KG1 (cell line): ENCODE measurements around the gene AHR.
"Not testable (repeated sequence)": the region's sequence is repeated elsewhere in the genome, so short reads cannot be mapped to it uniquely, and the experiment has no call there.

Experiments
- DNase-seq: peaks from one replicate; lab custom pipeline; 2025; lab: John Stamatoyannopoulos, UW

The AHR gene

GRCh38 chr7:17376595-17376994, 78.1 kb downstream of the AHR start:
- no peak for DNase-seq

GRCh38 chr7:17380736-17381662, 82.5 kb downstream of the AHR start:
- no peak for DNase-seq

GRCh38 chr7:17382408-17383354, 84.2 kb downstream of the AHR start:
- not testable (repeated sequence) for DNase-seq

- no peak for DNase-seq
These were observed 85.9 kb downstream of the AHR start for GRCh38 chr7:17384400-17384799.

GRCh38 chr7:17385612-17386011, 87.2 kb downstream of the AHR start:
- no peak for DNase-seq

GRCh38 chr7:17390392-17390791, 91.9 kb downstream of the AHR start:
- DNase-seq = no peak

GRCh38 chr7:17391366-17391765, 92.9 kb downstream of the AHR start:
- no peak for DNase-seq

- DNase-seq = no peak
These were observed 94.4 kb downstream of the AHR start for GRCh38 chr7:17392846-17393245.

GRCh38 chr7:17394563-17394962, 96.1 kb downstream of the AHR start:
- DNase-seq = not testable (repeated sequence)
